GM12801 (cell line): ENCODE data around the gene ARHGAP20.

Source experiments
- TF ChIP-seq, protein P1 (sequence below): IDR thresholded peaks from one replicate; pipeline ENCODE4 v1.5.1; 2011; ENCODE audit warnings: control low read depth; ENCODE audit not compliant: insufficient read length; ENCODE audit errors: extremely low read depth

Gene ARHGAP20

DNA sequence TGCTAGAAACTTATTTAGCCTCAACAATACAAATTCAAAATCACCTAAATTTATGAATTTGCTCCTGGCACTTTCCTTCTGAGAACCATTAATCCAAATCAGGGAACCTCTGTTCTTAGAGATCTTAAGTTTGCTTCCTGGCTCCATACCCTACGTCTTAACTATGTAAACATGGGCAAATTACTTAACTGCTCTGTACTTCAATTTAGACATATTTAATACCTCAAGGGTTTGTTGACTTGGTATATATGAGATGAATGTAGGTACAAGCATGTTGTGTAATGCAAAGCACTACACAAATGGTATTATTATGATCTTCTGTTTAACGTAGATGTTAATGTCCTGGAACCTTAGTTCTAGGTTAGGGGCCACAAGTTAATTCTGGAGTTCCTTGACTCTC is 22.6 kb upstream of the ARHGAP20 start:
- TF ChIP-seq, protein P1, sequence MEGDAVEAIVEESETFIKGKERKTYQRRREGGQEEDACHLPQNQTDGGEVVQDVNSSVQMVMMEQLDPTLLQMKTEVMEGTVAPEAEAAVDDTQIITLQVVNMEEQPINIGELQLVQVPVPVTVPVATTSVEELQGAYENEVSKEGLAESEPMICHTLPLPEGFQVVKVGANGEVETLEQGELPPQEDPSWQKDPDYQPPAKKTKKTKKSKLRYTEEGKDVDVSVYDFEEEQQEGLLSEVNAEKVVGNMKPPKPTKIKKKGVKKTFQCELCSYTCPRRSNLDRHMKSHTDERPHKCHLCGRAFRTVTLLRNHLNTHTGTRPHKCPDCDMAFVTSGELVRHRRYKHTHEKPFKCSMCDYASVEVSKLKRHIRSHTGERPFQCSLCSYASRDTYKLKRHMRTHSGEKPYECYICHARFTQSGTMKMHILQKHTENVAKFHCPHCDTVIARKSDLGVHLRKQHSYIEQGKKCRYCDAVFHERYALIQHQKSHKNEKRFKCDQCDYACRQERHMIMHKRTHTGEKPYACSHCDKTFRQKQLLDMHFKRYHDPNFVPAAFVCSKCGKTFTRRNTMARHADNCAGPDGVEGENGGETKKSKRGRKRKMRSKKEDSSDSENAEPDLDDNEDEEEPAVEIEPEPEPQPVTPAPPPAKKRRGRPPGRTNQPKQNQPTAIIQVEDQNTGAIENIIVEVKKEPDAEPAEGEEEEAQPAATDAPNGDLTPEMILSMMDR: no peak

DNA sequence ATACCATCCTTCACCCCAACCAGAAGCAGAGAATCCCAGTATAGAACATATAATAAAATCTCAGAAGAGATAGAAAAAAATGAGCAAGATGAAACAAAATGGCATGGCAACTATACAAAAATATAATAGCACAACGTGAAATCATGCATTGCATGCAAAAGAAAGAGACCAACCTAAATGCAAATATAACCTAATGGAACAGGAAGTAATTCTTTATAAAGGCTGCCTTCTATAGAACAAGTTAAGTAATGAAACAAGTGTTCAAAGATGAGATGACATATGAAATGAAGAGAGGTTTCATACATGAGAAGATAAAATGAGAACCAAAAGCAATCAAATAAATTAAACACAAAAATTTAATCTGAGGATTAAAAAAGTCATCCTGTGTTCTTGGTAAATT is 18.5 kb upstream of the ARHGAP20 start:
- TF ChIP-seq, protein P1: no peak

- TF ChIP-seq, protein P1: no peak
Measured at GRCh38 chr11:110728883-110729282, 16.6 kb upstream of the ARHGAP20 start.

GRCh38 chr11:110728476-110728875 is 16.2 kb upstream of the ARHGAP20 start:
- TF ChIP-seq, protein P1: no peak

DNA sequence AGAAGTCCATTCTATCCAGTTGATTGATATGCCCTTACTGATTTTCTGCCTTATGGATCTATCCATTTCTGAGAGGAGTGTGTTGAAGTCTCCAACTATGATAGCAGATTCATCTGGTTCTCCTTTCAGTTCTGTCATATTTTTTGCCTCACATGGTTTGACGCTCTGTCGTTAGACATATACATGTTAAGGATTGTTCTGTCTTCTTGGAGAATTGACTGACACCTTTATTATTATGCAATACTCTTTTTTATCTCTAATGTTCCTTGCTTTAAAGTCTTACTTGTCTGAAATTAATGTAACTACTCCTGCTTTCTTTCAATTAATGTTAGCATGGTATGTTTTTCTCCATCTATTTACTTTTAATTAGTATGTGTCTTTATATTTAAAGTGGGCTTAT is 12.1 kb upstream of the ARHGAP20 start:
- TF ChIP-seq, protein P1: no peak

DNA sequence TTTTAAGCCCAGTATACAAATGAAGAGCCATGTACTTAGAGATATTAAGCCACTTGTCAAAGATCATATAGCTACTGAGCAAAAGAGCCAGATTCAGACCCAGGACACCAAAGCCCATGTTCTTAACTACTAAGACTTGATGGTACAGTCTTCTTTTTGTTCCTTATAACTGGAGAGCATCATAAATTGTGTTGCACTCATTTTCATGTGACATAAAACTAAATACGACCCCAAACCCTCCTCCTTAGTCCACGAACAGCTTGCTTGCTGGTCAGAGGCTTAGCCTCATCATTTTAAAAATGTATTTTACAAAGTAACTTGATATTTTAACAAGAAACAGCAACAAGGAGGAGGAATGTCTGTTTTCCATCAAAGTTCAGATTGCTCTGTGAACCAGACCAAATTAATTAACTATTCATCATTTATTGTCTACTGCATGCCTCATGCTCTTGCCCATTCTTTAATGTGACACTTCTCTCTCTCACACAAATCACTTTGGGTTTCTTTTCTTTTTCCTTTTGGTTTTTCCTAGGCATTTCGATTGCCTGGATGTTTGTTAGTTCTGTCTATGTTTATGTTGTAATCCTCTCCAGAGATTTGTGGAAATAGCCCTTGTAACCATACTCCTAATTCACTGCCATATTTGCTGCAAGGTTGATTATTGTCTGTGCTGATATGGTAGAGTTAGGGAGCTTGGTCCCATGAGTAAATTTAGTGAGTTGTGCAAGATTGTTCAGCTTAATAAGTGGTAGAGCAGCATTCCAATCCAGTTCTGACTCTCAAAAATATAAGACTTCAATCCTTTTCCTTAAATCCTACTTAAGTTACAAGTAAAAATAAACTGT is 8.4 kb upstream of the ARHGAP20 start:
- TF ChIP-seq, protein P1: no peak

- TF ChIP-seq, protein P1: no peak
Measured at GRCh38 chr11:110716361-110716760, 4.1 kb upstream of the ARHGAP20 start.

DNA sequence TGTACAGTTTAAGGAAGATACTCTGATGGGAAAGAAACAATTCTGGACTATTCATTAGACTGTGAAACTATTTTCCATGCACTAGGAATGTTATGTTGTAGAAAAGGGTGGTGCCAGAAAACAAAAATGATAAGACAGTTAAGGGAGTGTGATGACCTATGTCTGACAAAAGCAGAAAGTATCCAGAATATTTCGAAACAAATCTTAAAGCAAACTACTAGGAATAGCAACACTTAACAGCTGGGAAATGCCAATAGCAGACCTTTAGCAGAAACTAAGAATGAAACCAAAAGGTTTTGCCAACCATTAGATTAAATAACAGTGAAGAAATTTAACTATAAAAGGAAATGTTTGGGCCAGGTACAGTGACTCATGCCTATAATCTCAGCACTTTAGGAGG is 3.3 kb upstream of the ARHGAP20 start:
- TF ChIP-seq, protein P1: no peak
